GM12801 (cell line): ENCODE results near the gene DMRTC2.

Source experiments
- CTCF ChIP-seq: IDR thresholded peaks from one replicate; pipeline ENCODE4 v1.5.1; 2011; ENCODE audit warnings: control low read depth; ENCODE audit not compliant: insufficient read length; ENCODE audit errors: extremely low read depth

Gene DMRTC2

GRCh38 chr19:41859213-41859617, 14.4 kb downstream of the DMRTC2 start:
- no peak for TF ChIP-seq CTCF

GRCh38 chr19:41859618-41860418, 15.0 kb downstream of the DMRTC2 start, which contains the start of gene RPS19:
TSS of gene RPS19 (plus strand) at chr19:41860255. CDS start at chr19:41860775, 520 bp downstream.
- no peak for TF ChIP-seq CTCF

- TF ChIP-seq CTCF, result no peak
These were observed 15.7 kb downstream of the DMRTC2 start for GRCh38 chr19:41860419-41861115.

- no peak for TF ChIP-seq CTCF
These were observed 16.4 kb downstream of the DMRTC2 start for GRCh38 chr19:41861116-41861768.

GRCh38 chr19:41861846-41862245, 17.0 kb downstream of the DMRTC2 start:
- no peak for TF ChIP-seq CTCF

- TF ChIP-seq CTCF, result no peak
These were observed 17.7 kb downstream of the DMRTC2 start for GRCh38 chr19:41862445-41862986.

- TF ChIP-seq CTCF, result no peak
These were observed 18.5 kb downstream of the DMRTC2 start for GRCh38 chr19:41863209-41863931.
